ENCODE measurements around the gene NNMT.

GRCh38 chr11:114257621-114258558 is 38.3 kb upstream of the NNMT start:
- TF ChIP-seq CTCF (IDR thresholded peaks at IDR 0.05) (peak in 3 of 6 experiments; percentile 12 to 24 (median 12)), EP300 (IDR thresholded peaks at IDR 0.05) (no peak)
